MM.1S (cell line): ENCODE measurements around the gene TMEM229B.

Source experiments
- DNase-seq: peaks from one replicate; pipeline ENCODE4 v3.0.0-alpha.2; 2015
- H2AFZ ChIP-seq: fragments of 300-600 bp; sonication (generic); 2 replicates; pipeline ENCODE4 v1.6.0; 2016; ENCODE audit warnings: antibody characterized with exemption, low read length
- H3F3A ChIP-seq: fragments of 300-600 bp; sonication (generic); 2 replicates; pipeline ENCODE4 v1.6.1; 2016; ENCODE audit warnings: mild to moderate bottlenecking, antibody characterized with exemption, low read length, moderate library complexity, mixed read lengths; ENCODE audit not compliant: insufficient read depth
- H3K27ac ChIP-seq: fragments of 300-600 bp; sonication (generic); 2 replicates; pipeline ENCODE4 v1.5.1; 2016; ENCODE audit warnings: mild to moderate bottlenecking, low read length
- H3K27me3 ChIP-seq: fragments of 300-600 bp; sonication (generic); replicated peaks from 2 replicates; pipeline ENCODE4 v1.6.0; 2016; ENCODE audit warnings: low read length; ENCODE audit not compliant: insufficient read depth
- H3K36me3 ChIP-seq: fragments of 300-600 bp; sonication (generic); replicated peaks from 2 replicates; pipeline ENCODE4 v1.6.1; 2016; ENCODE audit warnings: mild to moderate bottlenecking, low read length, mixed read lengths; ENCODE audit not compliant: insufficient read depth
- H3K4me1 ChIP-seq: fragments of 300-600 bp; sonication (generic); 2 replicates; pipeline ENCODE4 v1.6.1; 2016; ENCODE audit warnings: low read length, mixed read lengths
- H3K4me2 ChIP-seq: fragments of 300-600 bp; sonication (generic); 2 replicates; pipeline ENCODE4 v1.6.0; 2016; ENCODE audit warnings: low read depth, low read length
- H3K4me3 ChIP-seq: fragments of 300-600 bp; sonication (generic); 2 replicates; pipeline ENCODE4 v1.5.1; 2016; ENCODE audit warnings: low read length, mixed read lengths
- H3K79me2 ChIP-seq: fragments of 300-600 bp; sonication (generic); 2 replicates; pipeline ENCODE4 v1.6.1; 2016; ENCODE audit warnings: mixed run types, low read length, mixed read lengths
- H3K9ac ChIP-seq: fragments of 300-600 bp; sonication (generic); 2 replicates; pipeline ENCODE4 v1.6.1; 2016; ENCODE audit warnings: low read length, mixed read lengths
- H3K9me2 ChIP-seq: fragments of 300-600 bp; sonication (generic); replicated peaks from 2 replicates; pipeline ENCODE4 v1.6.1; 2016; ENCODE audit warnings: mild to moderate bottlenecking, low read length, mixed read lengths; ENCODE audit not compliant: insufficient read depth
- H3K9me3 ChIP-seq: fragments of 300-600 bp; sonication (generic); replicated peaks from 2 replicates; pipeline ENCODE4 v1.6.1; 2016; ENCODE audit warnings: mild to moderate bottlenecking, low read length, mixed read lengths; ENCODE audit not compliant: insufficient read depth
- H4K20me1 ChIP-seq: fragments of 300-600 bp; sonication (generic); 2 replicates; pipeline ENCODE4 v1.6.1; 2016; ENCODE audit warnings: mild to moderate bottlenecking, low read length, moderate library complexity, mixed read lengths; ENCODE audit not compliant: insufficient read depth
- EZH2 ChIP-seq: fragments of 300-600 bp; sonication (generic); optimal IDR thresholded peaks from 2 replicates; pipeline ENCODE3; 2017; ENCODE audit warnings: low read depth, mild to moderate bottlenecking, antibody characterized with exemption, low read length, mixed read lengths
- EZH2phosphoT487 ChIP-seq: fragments of 300-600 bp; sonication (generic); IDR thresholded peaks from 2 replicates; pipeline ENCODE4 v1.6.1; 2018; ENCODE audit warnings: antibody characterized with exemption, low read length
- TF ChIP-seq, protein P1 (sequence below): fragments of 300-600 bp; sonication (generic); IDR thresholded peaks from 2 replicates; pipeline ENCODE4 v1.5.1; 2016; ENCODE audit warnings: antibody characterized with exemption, low read length, mixed read lengths

TMEM229B gene

DNA sequence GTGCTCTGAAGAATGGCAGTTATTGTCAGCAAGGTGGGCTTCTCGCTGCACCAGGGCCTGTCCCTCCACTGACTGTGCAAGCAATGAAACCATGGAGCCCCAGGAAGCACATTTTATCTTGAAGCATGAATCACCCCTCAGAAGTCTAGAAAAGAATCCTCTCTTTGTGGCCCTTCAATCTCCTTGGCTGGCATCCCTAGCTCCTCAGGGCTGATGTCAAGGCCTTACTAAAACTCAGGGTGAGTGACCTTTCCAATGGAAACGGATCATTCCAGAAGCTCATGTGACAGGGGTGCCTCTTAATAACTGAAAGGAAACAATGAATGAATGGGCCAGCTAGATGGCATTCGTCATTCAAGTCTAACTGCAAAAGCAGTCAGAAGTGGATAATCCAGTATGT is 22.3 kb upstream of the TMEM229B start:
- Histone ChIP-seq H3K4me2 (no peak overlapping the region), H2AFZ (no peak overlapping the region), H3K4me3 (no peak overlapping the region), H3K9me2 (no peaks in the 10 kb centered on the region), H3K79me2 (no peaks in the 10 kb centered on the region), H3K9ac (no peak overlapping the region), H3K36me3 (no peaks in the 10 kb centered on the region), H3K9me3 (no peaks in the 10 kb centered on the region), H4K20me1 (no peaks in the 10 kb centered on the region), H3K27me3 (no peaks in the 10 kb centered on the region), H3F3A (0 out of 2 replicates have a peak, but pooled peaks cover 3% of the 10 kb centered on the region), H3K4me1 (0 out of 2 replicates have a peak, but pooled peaks cover 3% of the 10 kb centered on the region), H3K27ac (no peak overlapping the region)
- no peak for DNase-seq
- TF ChIP-seq, protein P1, sequence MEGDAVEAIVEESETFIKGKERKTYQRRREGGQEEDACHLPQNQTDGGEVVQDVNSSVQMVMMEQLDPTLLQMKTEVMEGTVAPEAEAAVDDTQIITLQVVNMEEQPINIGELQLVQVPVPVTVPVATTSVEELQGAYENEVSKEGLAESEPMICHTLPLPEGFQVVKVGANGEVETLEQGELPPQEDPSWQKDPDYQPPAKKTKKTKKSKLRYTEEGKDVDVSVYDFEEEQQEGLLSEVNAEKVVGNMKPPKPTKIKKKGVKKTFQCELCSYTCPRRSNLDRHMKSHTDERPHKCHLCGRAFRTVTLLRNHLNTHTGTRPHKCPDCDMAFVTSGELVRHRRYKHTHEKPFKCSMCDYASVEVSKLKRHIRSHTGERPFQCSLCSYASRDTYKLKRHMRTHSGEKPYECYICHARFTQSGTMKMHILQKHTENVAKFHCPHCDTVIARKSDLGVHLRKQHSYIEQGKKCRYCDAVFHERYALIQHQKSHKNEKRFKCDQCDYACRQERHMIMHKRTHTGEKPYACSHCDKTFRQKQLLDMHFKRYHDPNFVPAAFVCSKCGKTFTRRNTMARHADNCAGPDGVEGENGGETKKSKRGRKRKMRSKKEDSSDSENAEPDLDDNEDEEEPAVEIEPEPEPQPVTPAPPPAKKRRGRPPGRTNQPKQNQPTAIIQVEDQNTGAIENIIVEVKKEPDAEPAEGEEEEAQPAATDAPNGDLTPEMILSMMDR, result no peak
- TF ChIP-seq EZH2, result no peak
- no peak for TF ChIP-seq EZH2phosphoT487

- H3K9me2 ChIP-seq, result no peaks in the 10 kb centered on the region
- H3K9ac ChIP-seq, result no peak overlapping the region
- DNase-seq, result no peak
- H3K27me3 ChIP-seq, result no peaks in the 10 kb centered on the region
- 0 out of 2 replicates have a peak, but pooled peaks cover 3% of the 10 kb centered on the region for H3F3A ChIP-seq
- H3K4me3 ChIP-seq, result no peak overlapping the region
- no peaks in the 10 kb centered on the region for H3K9me3 ChIP-seq
- TF ChIP-seq EZH2phosphoT487 (no peak), EZH2 (no peak)
- TF ChIP-seq, protein P1, result no peak
- H3K36me3 ChIP-seq, result no peaks in the 10 kb centered on the region
- no peaks in the 10 kb centered on the region for H4K20me1 ChIP-seq
- H3K27ac ChIP-seq, result no peak overlapping the region
- no peaks in the 10 kb centered on the region for H3K79me2 ChIP-seq
- H2AFZ ChIP-seq, result no peak overlapping the region
- no peak overlapping the region for H3K4me2 ChIP-seq
- no peaks in the 10 kb centered on the region for H3K4me1 ChIP-seq
These were observed 21.6 kb upstream of the TMEM229B start for GRCh38 chr14:67510121-67510520.

DNA sequence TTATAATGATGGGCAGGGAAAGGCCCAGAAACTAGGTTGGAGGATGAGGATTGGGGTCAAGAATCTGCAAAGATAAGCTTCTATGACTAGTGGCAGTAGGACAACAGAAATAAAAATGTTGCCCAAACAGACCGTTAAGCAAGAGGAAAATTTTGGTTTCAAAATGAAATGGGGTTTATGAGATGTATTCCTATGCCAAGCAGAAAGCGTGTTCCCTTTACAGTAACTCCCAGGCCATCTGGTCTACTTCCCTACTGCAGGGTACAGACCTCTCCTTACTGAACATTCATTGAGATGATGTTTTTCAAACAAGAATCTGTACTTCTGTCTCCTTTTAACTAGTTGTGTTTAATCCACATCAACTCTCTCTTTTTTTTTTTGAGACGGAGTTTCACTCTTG is 20.4 kb upstream of the TMEM229B start:
- H3K9me3 ChIP-seq, result no peaks in the 10 kb centered on the region
- no peaks in the 10 kb centered on the region for H3K36me3 ChIP-seq
- H3K9me2 ChIP-seq, result no peaks in the 10 kb centered on the region
- H4K20me1 ChIP-seq, result no peaks in the 10 kb centered on the region
- no peak overlapping the region for H3K27ac ChIP-seq
- H3K79me2 ChIP-seq, result no peaks in the 10 kb centered on the region
- no peak overlapping the region for H3K4me2 ChIP-seq
- H3K4me1 ChIP-seq, result no peaks in the 10 kb centered on the region
- DNase-seq, result no peak
- TF ChIP-seq, protein P1, result no peak
- TF ChIP-seq EZH2, result no peak
- no peak for TF ChIP-seq EZH2phosphoT487
- no peak overlapping the region for H3K9ac ChIP-seq
- no peaks in the 10 kb centered on the region for H3K27me3 ChIP-seq
- H3F3A ChIP-seq, result 0 out of 2 replicates have a peak, but pooled peaks cover under 1% of the 10 kb centered on the region
- H3K4me3 ChIP-seq, result no peak overlapping the region
- H2AFZ ChIP-seq, result no peak overlapping the region
